ENCODE measurements around the gene DOCK7.

Gene DOCK7

GRCh38 chr1:62687903-62688686 is at the start of gene DOCK7:
DOCK7 (minus strand) TSS chr1:62688386; CDS start chr1:62688264, 122 bp downstream.
- H3K4me3 ChIP-seq (ENCODE audit: low read length): peak within 1 kb of the TSS; percentile 93
- TF ChIP-seq EZH2 (optimal IDR thresholded peaks at IDR 0.05; ENCODE audit: low read depth, low read length): no peak
- TF ChIP-seq EZH2phosphoT487 (IDR thresholded peaks at IDR 0.05; ENCODE audit: low read length): no peak
- no peak for TF ChIP-seq CTCF (IDR thresholded peaks at IDR 0.05; ENCODE audit: low read length)
- peak within 1 kb of the TSS; percentile 98 for H2AFZ ChIP-seq (ENCODE audit: low read length)
- H3K4me2 ChIP-seq (ENCODE audit: low read depth, low read length): peak within 1 kb of the TSS; percentile 97
- H3K27me3 ChIP-seq (replicated peaks; ENCODE audit: insufficient read depth, low read length): no peaks in the 10 kb centered on the region
- H3K9me3 ChIP-seq (replicated peaks; ENCODE audit: insufficient read depth, low read length): no peaks in the 10 kb centered on the region
- no peaks in the 10 kb centered on the region for H3F3A ChIP-seq (ENCODE audit: insufficient read depth, low read length)
- H3K79me2 ChIP-seq (ENCODE audit: low read length): 0 out of 2 replicates have a peak, but pooled peaks cover 5% of the 10 kb centered on the region
- peak within 1 kb of the TSS; percentile 59; the same call in 1 of the 2 replicates for H3K9ac ChIP-seq (ENCODE audit: low read length)
- H3K36me3 ChIP-seq (replicated peaks; ENCODE audit: insufficient read depth, low read length): no peaks in the 10 kb centered on the region
- H4K20me1 ChIP-seq (ENCODE audit: insufficient read depth, low read length): no peaks in the 10 kb centered on the region
- H3K4me1 ChIP-seq (ENCODE audit: low read length): no peaks in the 10 kb centered on the region
- no peak within 1 kb of the TSS for H3K27ac ChIP-seq (ENCODE audit: low read length)
- DNase-seq: peak; percentile 66
- no peaks in the 10 kb centered on the region for H3K9me2 ChIP-seq (replicated peaks; ENCODE audit: insufficient read depth, low read length)

- no peak overlapping the region for H3K4me3 ChIP-seq (ENCODE audit: low read length)
- no peaks in the 10 kb centered on the region for H3K79me2 ChIP-seq (ENCODE audit: low read length)
- H3K9ac ChIP-seq (ENCODE audit: low read length): no peak overlapping the region
- no peaks in the 10 kb centered on the region for H3K4me1 ChIP-seq (ENCODE audit: low read length)
- no peaks in the 10 kb centered on the region for H4K20me1 ChIP-seq (ENCODE audit: insufficient read depth, low read length)
- H3K9me2 ChIP-seq (replicated peaks; ENCODE audit: insufficient read depth, low read length): no peaks in the 10 kb centered on the region
- H3K4me2 ChIP-seq (ENCODE audit: low read depth, low read length): no peak overlapping the region
- H2AFZ ChIP-seq (ENCODE audit: low read length): no peak overlapping the region
- no peaks in the 10 kb centered on the region for H3K27me3 ChIP-seq (replicated peaks; ENCODE audit: insufficient read depth, low read length)
- no peaks in the 10 kb centered on the region for H3F3A ChIP-seq (ENCODE audit: insufficient read depth, low read length)
- H3K36me3 ChIP-seq (replicated peaks; ENCODE audit: insufficient read depth, low read length): no peaks in the 10 kb centered on the region
- no peaks in the 10 kb centered on the region for H3K9me3 ChIP-seq (replicated peaks; ENCODE audit: insufficient read depth, low read length)
- no peak overlapping the region for H3K27ac ChIP-seq (ENCODE audit: low read length)
- TF ChIP-seq CTCF (IDR thresholded peaks at IDR 0.05; ENCODE audit: low read length) (no peak), EZH2 (optimal IDR thresholded peaks at IDR 0.05; ENCODE audit: low read depth, low read length) (no peak), EZH2phosphoT487 (IDR thresholded peaks at IDR 0.05; ENCODE audit: low read length) (no peak)
- no peak for DNase-seq
Observed at GRCh38 chr1:62735491-62736171, 47.4 kb upstream of the DOCK7 start.

GRCh38 chr1:62732331-62732730 is 44.1 kb upstream of the DOCK7 start:
- TF ChIP-seq EZH2phosphoT487 (IDR thresholded peaks at IDR 0.05; ENCODE audit: low read length) (no peak), EZH2 (optimal IDR thresholded peaks at IDR 0.05; ENCODE audit: low read depth, low read length) (no peak), CTCF (IDR thresholded peaks at IDR 0.05; ENCODE audit: low read length) (no peak)

More at GRCh38 chr1:62732331-62732730, 44.1 kb upstream of the DOCK7 start:
- Histone ChIP-seq H3K36me3 (replicated peaks; ENCODE audit: insufficient read depth, low read length) (no peaks in the 10 kb centered on the region), H3K4me1 (ENCODE audit: low read length) (no peaks in the 10 kb centered on the region), H3K9me2 (replicated peaks; ENCODE audit: insufficient read depth, low read length) (no peaks in the 10 kb centered on the region), H3K79me2 (ENCODE audit: low read length) (no peaks in the 10 kb centered on the region), H3K4me3 (ENCODE audit: low read length) (no peak overlapping the region), H3K27ac (ENCODE audit: low read length) (no peak overlapping the region), H3K4me2 (ENCODE audit: low read depth, low read length) (no peak overlapping the region), H2AFZ (ENCODE audit: low read length) (no peak overlapping the region), H3K9me3 (replicated peaks; ENCODE audit: insufficient read depth, low read length) (no peaks in the 10 kb centered on the region), H3K27me3 (replicated peaks; ENCODE audit: insufficient read depth, low read length) (no peaks in the 10 kb centered on the region), H4K20me1 (ENCODE audit: insufficient read depth, low read length) (no peaks in the 10 kb centered on the region), H3F3A (ENCODE audit: insufficient read depth, low read length) (no peaks in the 10 kb centered on the region), H3K9ac (ENCODE audit: low read length) (no peak overlapping the region)
- DNase-seq: no peak
